A549 (cell line): Measurements from ENCODE around the gene ZP2.

Source experiments
- BHLHE40 ChIP-seq: IDR thresholded peaks from 2 replicates; pipeline ENCODE4 v1.6.1; 2012; ENCODE audit warnings: low read depth, low read length, inconsistent platforms
- CEBPB ChIP-seq, 2 experiments: fragments of >200 bp in 1 of 2; sonication (Bioruptor Twin) in 1 of 2; formaldehyde crosslinking in 1 of 2; IDR thresholded peaks; 2 replicates each; pipeline ENCODE4 v1.6.1; 2012 to 2016
- CHD2 ChIP-seq: fragments of 150-350 bp; IDR thresholded peaks from 2 replicates; pipeline ENCODE4 v1.6.1; 2014; ENCODE audit warnings: low read length; ENCODE audit not compliant: partially characterized antibody
- CHD4 ChIP-seq: fragments of 200-600 bp; sonication (generic); IDR thresholded peaks from 2 replicates; pipeline ENCODE4 v1.6.1; 2016; ENCODE audit warnings: antibody characterized with exemption, mild to moderate bottlenecking, borderline replicate concordance
- EHMT2 ChIP-seq: fragments of 200-600 bp; sonication (generic); IDR thresholded peaks from 2 replicates; pipeline ENCODE4 v1.6.1; 2016; ENCODE audit warnings: antibody characterized with exemption, low read depth, mild to moderate bottlenecking, moderate library complexity
- HDAC2 ChIP-seq: fragments of 200-600 bp; sonication (generic); IDR thresholded peaks from 2 replicates; pipeline ENCODE4 v1.6.1; 2016
- JUN ChIP-seq, 2 experiments: fragments of >200 bp; sonication (Bioruptor Twin); formaldehyde crosslinking; IDR thresholded peaks; 2 replicates in 1 of 2; 3 replicates in 1 of 2; pipeline ENCODE4 v1.6.1; 2016 to 2017
- MYC ChIP-seq: IDR thresholded peaks from 2 replicates; pipeline ENCODE4 v1.6.1; 2012; ENCODE audit warnings: mild to moderate bottlenecking, inconsistent platforms, low read length, improper control_type of control experiment, borderline replicate concordance
- PHF8 ChIP-seq: fragments of 200-600 bp; sonication (generic); IDR thresholded peaks from 2 replicates; pipeline ENCODE4 v1.6.1; 2016; ENCODE audit warnings: low read depth, mild to moderate bottlenecking, antibody characterized with exemption, moderate library complexity, borderline replicate concordance
- ZFP36 ChIP-seq: fragments of 450-650 bp; IDR thresholded peaks from 2 replicates; pipeline ENCODE4 v1.6.1; 2014; ENCODE audit warnings: borderline replicate concordance; ENCODE audit not compliant: partially characterized antibody
- ZSCAN20 ChIP-seq: fragments of 250-450 bp; sonication (Bioruptor Pico); IDR thresholded peaks from 2 replicates; pipeline ENCODE4 v1.8.0; 2022; ENCODE audit warnings: mild to moderate bottlenecking, moderate library complexity
- TF ChIP-seq, protein P1 (sequence below): fragments of >200 bp; sonication (Bioruptor Twin); formaldehyde crosslinking; IDR thresholded peaks from 3 replicates; pipeline ENCODE4 v1.5.1; 2016
- TF ChIP-seq, protein P2 (sequence below): fragments of >200 bp; sonication (Bioruptor Twin); formaldehyde crosslinking; IDR thresholded peaks from 2 replicates; pipeline ENCODE4 v1.6.1; 2016

- TF ChIP-seq, protein P1, sequence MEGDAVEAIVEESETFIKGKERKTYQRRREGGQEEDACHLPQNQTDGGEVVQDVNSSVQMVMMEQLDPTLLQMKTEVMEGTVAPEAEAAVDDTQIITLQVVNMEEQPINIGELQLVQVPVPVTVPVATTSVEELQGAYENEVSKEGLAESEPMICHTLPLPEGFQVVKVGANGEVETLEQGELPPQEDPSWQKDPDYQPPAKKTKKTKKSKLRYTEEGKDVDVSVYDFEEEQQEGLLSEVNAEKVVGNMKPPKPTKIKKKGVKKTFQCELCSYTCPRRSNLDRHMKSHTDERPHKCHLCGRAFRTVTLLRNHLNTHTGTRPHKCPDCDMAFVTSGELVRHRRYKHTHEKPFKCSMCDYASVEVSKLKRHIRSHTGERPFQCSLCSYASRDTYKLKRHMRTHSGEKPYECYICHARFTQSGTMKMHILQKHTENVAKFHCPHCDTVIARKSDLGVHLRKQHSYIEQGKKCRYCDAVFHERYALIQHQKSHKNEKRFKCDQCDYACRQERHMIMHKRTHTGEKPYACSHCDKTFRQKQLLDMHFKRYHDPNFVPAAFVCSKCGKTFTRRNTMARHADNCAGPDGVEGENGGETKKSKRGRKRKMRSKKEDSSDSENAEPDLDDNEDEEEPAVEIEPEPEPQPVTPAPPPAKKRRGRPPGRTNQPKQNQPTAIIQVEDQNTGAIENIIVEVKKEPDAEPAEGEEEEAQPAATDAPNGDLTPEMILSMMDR, result no peak
- no peak for TF ChIP-seq ZFP36
- no peak for TF ChIP-seq BHLHE40
- TF ChIP-seq EHMT2, result no peak
- no peak for TF ChIP-seq CEBPB (IDR thresholded peaks at IDR 0.05)
- TF ChIP-seq CHD2, result no peak
- no peak for TF ChIP-seq CHD4
- TF ChIP-seq, protein P2, sequence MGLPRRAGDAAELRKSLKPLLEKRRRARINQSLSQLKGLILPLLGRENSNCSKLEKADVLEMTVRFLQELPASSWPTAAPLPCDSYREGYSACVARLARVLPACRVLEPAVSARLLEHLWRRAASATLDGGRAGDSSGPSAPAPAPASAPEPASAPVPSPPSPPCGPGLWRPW, result no peak
- TF ChIP-seq PHF8, result no peak
- TF ChIP-seq JUN (IDR thresholded peaks at IDR 0.05), result no peak
- no peak for TF ChIP-seq ZSCAN20 (CRISPR knock-in tag)
- TF ChIP-seq HDAC2, result no peak
- TF ChIP-seq MYC, result no peak
Observed at GRCh38 chr16:21172650-21173049, 38.7 kb downstream of the ZP2 start.
